Measurements from ENCODE around the gene GALNTL6. TPM values are rescaled to one million over a fixed set of nuclear protein-coding genes. Genes with fewer than 3 reads are reported as not detected.
"Not testable (repeated sequence)": the region's sequence is repeated elsewhere in the genome, so short reads cannot be mapped to it uniquely, and the experiment has no call there.

GALNTL6 gene
- total RNA-seq, 4 donors from 2014 or later, result 0.30 to 1.3 (median 0.60) TPM

DNA sequence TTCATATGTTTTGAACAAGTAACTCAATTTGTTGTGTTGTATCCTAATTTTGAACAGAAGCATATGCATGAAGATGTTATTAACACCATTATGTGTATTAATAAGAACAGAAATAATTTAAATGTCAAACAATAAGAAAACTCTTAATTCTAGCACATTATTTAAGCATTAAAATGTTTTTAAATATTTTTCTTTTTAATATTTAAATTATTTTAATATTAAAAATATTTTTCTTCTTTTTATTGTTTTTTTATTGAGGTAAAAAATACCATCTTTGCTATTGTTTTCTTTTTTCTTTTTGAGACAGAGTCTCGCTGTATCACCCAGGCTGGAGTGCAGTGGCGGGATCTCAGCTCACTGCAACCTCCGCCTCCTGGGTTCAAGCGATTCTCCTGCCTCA is 914.4 kb downstream of the GALNTL6 start:
- 96% methylated on average over 4 of the region's 4 CpGs for WGBS, 2 donors
- H3K4me3 ChIP-seq (ENCODE audit: low read depth, poor library complexity, severe bottlenecking), result no peak overlapping the region
- intact Hi-C loops (cut with DNase I; ENCODE audit: low total_unique reads), result no loop called here
- TF ChIP-seq, protein P1, sequence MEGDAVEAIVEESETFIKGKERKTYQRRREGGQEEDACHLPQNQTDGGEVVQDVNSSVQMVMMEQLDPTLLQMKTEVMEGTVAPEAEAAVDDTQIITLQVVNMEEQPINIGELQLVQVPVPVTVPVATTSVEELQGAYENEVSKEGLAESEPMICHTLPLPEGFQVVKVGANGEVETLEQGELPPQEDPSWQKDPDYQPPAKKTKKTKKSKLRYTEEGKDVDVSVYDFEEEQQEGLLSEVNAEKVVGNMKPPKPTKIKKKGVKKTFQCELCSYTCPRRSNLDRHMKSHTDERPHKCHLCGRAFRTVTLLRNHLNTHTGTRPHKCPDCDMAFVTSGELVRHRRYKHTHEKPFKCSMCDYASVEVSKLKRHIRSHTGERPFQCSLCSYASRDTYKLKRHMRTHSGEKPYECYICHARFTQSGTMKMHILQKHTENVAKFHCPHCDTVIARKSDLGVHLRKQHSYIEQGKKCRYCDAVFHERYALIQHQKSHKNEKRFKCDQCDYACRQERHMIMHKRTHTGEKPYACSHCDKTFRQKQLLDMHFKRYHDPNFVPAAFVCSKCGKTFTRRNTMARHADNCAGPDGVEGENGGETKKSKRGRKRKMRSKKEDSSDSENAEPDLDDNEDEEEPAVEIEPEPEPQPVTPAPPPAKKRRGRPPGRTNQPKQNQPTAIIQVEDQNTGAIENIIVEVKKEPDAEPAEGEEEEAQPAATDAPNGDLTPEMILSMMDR (IDR thresholded peaks at IDR 0.05), result no peak
- TF ChIP-seq POLR2A (IDR thresholded peaks at IDR 0.05), result no peak
- no peak for DNase-seq (ENCODE audit: low spot score in 2 of 2)

DNA sequence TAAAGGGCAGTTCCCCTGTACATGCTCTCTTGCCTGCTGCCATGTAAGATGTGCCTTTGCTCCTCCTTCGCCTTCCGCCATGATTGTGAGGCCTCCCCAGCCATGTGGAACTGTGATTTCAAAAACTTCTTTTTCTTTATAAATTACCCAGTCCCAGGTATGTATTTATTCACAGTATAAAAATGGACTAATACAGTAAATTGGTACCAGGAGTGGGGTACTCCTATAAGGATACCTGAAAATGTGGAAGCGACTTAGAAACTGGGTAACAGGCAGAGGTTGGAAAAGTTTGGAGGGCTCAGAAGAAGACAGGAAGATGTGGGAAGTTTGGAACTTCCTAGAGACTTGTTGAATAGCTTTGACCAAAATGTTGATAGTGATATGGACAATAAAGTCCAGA is 920.4 kb downstream of the GALNTL6 start:
- DNase-seq (ENCODE audit: low spot score in 2 of 2); intact Hi-C loops (cut with DNase I; ENCODE audit: low total_unique reads); H3K4me3 ChIP-seq (ENCODE audit: low read depth, poor library complexity, severe bottlenecking): not testable (repeated sequence)
- 96 to 98% methylated on average over 3 of the region's 3 CpGs for WGBS, 2 donors

DNA sequence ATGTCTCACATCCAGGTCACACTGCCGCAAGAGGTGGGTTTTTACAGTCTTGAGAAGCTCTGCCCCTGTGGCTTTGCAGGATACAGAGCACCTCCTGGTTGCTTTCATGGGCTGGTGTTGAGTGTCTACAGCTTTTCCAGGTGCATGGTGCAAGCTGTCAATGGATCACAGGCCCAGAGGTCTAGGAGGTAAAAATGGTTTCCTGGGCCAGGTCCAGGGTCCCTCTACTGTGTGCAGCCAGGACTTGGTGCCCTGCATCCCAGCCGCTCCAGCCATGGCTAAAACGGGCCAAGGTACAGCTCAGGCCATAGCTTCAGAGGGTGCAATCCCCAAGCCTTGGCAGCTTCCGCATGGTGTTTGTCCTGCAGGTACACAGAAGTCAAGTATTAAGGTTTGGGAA is 921.4 kb downstream of the GALNTL6 start:
- no peak for TF ChIP-seq POLR2A (IDR thresholded peaks at IDR 0.05)
- TF ChIP-seq, protein P1 (IDR thresholded peaks at IDR 0.05), result no peak
- no peak for DNase-seq (ENCODE audit: low spot score in 2 of 2)
- WGBS, 2 donors, result 83 to 92% methylated on average over 4 of the region's 4 CpGs
- intact Hi-C loops (cut with DNase I; ENCODE audit: low total_unique reads), result no loop called here
- no peak overlapping the region for H3K4me3 ChIP-seq (ENCODE audit: low read depth, poor library complexity, severe bottlenecking)

DNA sequence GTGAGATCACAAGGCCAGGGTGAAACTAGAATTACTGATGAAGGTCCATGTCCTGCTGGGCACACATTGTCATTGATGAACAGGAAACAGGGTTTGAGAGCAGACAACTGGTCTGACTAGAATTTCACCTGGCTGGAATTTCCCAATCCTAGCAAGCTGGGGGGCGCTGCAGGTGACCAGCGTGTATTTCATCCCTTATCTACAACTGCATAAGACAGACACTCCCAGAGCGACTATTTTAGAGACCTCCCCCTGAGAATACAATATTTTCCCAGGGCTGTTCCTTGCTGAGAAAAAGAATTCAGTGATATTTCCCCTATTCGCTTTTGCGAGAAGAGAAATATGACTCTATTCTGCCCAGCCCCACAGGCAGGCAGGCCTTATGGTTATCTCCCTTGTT is 922.8 kb downstream of the GALNTL6 start:
- H3K4me3 ChIP-seq (ENCODE audit: low read depth, poor library complexity, severe bottlenecking), result no peak overlapping the region
- TF ChIP-seq POLR2A (IDR thresholded peaks at IDR 0.05), result no peak
- TF ChIP-seq, protein P1 (IDR thresholded peaks at IDR 0.05), result no peak
- intact Hi-C loops (cut with DNase I; ENCODE audit: low total_unique reads), result no loop called here
- WGBS, 2 donors, result 80 to 93% methylated on average over 5 of the region's 5 CpGs
- no peak for DNase-seq (ENCODE audit: low spot score in 2 of 2)

DNA sequence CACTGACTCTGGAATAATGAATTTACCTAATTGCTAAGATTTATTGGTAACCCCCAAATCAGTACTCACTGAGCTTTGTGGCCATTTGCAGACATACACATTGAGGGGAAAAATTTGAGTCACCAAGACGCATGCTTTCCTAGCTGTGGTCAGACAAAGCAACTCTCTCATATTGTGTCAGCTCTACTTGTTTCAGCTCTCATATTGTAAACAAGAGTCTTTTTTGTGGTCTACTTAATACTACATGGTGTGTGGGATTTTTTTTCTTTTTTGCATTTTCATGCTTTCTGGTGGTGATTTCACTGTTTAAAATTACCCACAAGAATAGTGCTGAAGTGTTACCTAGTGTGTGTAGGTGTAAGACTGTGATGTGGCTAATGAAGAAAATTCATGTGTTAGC is 927.2 kb downstream of the GALNTL6 start:
- TF ChIP-seq, protein P1 (IDR thresholded peaks at IDR 0.05), result no peak
- TF ChIP-seq POLR2A (IDR thresholded peaks at IDR 0.05), result no peak
- no peak for DNase-seq (ENCODE audit: low spot score in 2 of 2)
- no peak overlapping the region for H3K4me3 ChIP-seq (ENCODE audit: low read depth, poor library complexity, severe bottlenecking)
- 84 to 91% methylated on average over 1 of the region's 1 CpG for WGBS, 2 donors
- intact Hi-C loops (cut with DNase I; ENCODE audit: low total_unique reads), result no loop called here

DNA sequence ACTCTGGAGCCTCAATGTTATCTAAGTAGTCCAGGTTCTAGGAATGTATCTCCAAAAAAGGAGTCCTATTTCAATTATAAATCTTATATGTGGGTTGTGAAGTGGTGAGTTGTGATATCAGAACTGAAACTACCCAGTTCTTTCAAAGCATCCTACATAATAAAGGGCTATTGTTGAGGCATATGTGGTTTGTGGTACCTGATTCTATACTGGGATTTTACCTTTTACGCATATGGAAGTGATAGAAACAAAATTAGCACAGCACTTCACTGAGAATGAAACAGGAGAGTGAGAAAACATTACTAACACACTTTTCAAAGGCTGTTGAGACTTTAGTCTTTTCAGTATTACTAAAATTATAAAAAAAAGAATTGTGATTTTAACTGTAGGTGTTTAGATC is 937.7 kb downstream of the GALNTL6 start:
- no peak for TF ChIP-seq POLR2A (IDR thresholded peaks at IDR 0.05)
- TF ChIP-seq, protein P1 (IDR thresholded peaks at IDR 0.05), result no peak
- H3K4me3 ChIP-seq (ENCODE audit: low read depth, poor library complexity, severe bottlenecking), result no peak overlapping the region
- intact Hi-C loops (cut with DNase I; ENCODE audit: low total_unique reads), result no loop called here
- WGBS, 2 donors, result 79 to 83% methylated on average over 1 of the region's 1 CpG
- no peak for DNase-seq (ENCODE audit: low spot score in 2 of 2)

Measured in lower leg skin (tissue), 4 donors.